HL-60/S4 treated with phorbol 12-myristate 13-acetate at 8.2 ng/mL for 4 days and 3 days (cell line): ENCODE data around the gene MX1.

ENCODE experiments used
- in situ Hi-C: fragments of 300-500 bp; cut with MboI; formaldehyde crosslinking; loops from 2 replicates; pipeline ENCODE4 v1.15.0; 2022; ENCODE audit warnings: low sequenced_read_pairs

Gene MX1

DNA sequence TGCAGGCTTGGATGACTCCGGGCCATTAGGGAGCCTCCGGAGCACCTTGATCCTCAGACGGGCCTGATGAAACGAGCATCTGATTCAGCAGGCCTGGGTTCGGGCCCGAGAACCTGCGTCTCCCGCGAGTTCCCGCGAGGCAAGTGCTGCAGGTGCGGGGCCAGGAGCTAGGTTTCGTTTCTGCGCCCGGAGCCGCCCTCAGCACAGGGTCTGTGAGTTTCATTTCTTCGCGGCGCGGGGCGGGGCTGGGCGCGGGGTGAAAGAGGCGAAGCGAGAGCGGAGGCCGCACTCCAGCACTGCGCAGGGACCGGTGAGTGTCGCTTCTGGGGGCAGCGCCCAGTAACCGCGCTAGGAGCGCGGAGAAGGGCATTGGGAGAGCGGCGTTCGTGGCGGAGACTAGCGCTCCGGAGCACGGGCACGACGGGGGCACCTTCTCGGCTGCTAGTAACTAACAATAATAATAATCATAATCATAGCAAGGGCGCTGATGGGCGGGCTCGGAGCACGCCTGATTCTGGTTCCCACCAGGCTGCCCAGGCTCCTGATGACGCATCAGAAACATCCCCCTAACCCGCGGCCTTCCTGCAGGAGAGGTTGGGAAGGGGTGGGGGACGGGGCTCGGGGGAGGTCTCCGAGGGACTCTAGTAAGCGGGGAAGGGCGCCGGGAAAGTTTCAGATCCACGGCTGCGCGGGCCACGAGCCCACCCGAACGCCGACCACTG lies at the start of gene MX1:
TSS of gene MX1 (plus strand) at position 286 of the 722 bp plus-strand sequence. CDS start 5,832 bp downstream, outside the sequence.
- in situ Hi-C loops, result no loop called here

GRCh38 chr21:41377715-41378114 lies 48.3 kb upstream of the MX1 start:
- in situ Hi-C loops, result no loop called here

- in situ Hi-C loops, result no loop called here
Measured at GRCh38 chr21:41378849-41379248, 47.2 kb upstream of the MX1 start.

- in situ Hi-C loops, result no loop called here
Measured at GRCh38 chr21:41379901-41380300, 46.1 kb upstream of the MX1 start.

GRCh38 chr21:41381731-41382130 lies 44.3 kb upstream of the MX1 start:
- in situ Hi-C loops, result no loop called here

DNA sequence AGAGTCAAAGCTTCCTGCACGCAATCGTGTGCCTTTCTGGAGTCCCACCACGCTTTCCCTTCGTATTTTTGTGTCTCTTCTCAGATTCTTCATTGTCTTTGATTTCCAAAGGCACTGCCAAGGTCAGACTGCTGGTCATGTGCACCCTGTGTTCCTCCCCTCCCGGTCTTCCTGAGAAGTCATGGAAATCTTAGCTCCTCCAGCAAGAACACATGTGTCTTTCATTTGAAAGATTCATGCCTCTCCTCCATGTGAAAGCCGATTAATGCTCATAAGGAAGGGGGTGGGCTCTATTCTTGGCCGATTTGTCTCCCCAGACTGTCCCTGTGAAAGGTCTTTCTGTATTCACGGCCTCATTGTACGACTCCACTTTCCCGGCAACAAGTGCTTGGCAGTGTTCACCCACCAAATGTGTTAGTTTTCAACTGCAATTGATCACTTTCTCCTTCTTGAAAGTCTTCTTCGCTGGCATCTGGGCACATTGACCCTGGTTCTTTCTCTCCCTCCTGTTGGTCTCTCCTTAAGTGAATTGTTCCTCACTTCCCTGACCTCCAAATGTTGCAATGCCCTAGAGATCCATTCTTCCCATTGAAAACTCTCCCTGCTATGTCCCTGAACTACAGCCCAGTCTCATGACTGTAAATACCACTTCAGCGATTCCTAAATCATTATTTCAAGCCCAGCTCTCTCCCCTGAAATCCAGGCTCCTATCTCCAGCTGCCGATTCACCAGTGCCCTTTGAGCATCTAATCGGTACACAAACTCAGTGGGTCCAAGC lies 38.8 kb upstream of the MX1 start:
- in situ Hi-C loops, result no loop called here

GRCh38 chr21:41387824-41388223 lies 38.2 kb upstream of the MX1 start:
- in situ Hi-C loops, result no loop called here

DNA sequence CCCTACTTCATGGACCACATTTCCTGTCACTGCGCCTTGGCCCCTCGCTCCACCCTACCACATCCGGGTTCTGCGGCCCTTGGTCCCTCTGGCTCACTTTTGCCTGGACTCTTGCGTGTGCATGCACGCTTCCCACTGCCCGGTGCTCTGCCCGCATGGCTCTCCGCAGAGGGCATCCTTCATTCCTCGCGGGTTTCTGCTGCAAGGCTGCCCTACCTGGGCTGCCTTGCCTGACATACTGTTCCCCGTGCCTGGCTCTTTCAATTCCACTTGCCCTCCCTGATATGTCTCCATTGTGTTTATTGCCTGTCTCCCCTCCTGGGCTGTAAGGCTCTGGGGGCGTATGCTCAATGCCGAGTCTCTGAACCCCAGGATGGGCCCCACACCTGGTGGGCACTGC lies 37.8 kb upstream of the MX1 start:
- in situ Hi-C loops, result no loop called here

DNA sequence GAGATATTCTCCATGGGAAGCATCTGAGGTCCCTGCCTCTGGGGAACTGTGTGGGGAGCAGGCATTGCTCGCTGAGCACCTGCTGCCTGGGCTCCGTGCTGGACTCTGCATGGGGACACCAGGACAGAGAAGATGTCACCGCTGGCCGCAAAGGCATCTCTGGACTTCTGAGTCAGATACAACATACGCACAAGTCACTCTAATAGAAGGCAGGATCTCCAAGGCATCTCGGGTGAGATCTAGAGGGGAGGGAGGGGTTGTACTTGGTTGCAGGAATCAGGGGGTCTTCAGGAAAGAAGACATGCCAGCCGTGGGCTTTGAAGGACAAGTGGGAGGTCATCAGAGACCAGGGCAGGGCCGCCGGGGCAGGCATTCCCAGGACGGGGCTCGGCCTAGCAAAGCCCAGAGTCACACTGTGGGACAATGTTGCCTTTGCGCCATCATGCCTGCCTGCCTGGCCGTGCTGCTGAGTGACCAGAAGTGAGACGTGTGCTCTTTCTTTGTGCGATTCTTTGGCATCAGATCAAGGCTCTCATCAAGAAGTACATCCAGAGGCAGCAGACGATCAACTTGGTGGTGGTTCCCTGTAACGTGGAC lies 35.9 kb upstream of the MX1 start:
- in situ Hi-C loops, result no loop called here

DNA sequence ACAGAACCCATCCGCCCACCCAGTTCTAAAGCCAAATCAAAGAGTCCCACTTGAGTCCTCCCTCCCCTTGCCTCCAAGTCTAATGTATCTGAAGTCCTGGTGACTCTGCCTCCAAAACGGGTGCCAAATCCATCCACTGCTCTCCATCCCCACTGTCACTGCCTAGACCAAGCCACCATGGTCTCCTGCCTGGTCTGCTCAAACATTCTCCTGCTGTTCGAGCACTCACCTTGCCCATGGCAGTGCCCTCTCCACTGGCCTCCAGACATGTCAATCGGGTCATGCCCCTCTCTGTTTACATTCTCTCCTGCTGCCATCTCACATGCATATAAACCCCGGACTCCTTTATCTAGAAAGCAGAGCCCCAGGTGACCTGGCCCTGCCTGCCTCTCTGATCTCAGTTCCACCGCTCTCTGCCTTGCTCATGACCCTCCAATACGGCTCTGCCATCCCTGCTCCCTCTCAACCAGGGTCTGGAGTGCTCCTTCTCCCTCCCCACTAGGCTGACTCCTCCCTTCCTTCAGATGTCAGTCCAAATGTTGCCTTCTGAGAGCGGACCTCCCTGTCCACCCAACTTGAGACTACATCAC lies 32.1 kb upstream of the MX1 start:
- in situ Hi-C loops, result no loop called here

DNA sequence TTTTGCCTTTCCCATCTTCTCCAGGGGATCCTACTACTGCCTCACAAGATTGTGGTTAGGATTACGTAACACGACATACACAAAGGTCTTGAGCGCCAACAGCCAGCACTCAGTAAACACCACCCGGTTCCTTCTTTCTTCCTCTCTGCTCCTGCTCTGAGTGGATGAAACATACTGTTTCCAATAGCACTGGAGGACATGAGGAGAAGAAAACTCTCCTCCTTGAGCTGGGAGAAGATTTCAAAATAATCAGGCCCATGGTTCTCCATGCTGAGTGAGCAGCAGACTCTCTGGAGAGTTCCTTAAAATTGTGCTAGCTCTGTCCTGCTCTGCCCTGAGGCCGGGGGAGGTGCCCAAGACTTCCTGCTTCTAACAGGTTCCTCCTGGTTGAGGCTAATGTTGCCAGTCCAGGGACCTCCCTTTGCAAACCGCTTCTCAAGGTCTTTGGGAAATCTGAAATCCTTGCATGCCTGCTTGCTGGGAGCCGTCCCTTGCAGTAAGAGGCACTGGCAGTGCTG lies 29.4 kb upstream of the MX1 start:
- in situ Hi-C loops, result no loop called here

GRCh38 chr21:41397471-41397891 lies 28.6 kb upstream of the MX1 start:
- in situ Hi-C loops, result no loop called here

DNA sequence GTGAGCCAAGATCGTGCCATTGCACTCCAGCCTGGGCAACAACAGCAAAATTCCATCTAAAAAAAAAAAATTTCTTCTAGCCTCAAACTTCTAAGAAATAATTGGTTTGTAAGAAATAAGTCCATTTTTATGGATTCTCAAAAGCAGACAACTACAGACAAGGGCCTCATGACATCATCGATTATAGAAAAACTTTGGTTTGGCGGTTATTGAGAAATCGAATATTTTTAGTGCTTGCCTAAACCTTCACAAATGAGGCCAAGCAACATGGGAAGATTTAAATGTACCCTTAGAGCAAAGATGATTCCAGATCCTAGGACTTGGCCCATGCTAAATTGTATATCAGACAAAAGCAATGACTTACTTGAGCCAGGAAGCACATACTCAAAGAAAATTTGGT lies 27.8 kb upstream of the MX1 start:
- in situ Hi-C loops, result no loop called here

- in situ Hi-C loops, result no loop called here
Measured at GRCh38 chr21:41398831-41399230, 27.2 kb upstream of the MX1 start.

- in situ Hi-C loops, result no loop called here
Measured at GRCh38 chr21:41399246-41399800, 26.7 kb upstream of the MX1 start.

DNA sequence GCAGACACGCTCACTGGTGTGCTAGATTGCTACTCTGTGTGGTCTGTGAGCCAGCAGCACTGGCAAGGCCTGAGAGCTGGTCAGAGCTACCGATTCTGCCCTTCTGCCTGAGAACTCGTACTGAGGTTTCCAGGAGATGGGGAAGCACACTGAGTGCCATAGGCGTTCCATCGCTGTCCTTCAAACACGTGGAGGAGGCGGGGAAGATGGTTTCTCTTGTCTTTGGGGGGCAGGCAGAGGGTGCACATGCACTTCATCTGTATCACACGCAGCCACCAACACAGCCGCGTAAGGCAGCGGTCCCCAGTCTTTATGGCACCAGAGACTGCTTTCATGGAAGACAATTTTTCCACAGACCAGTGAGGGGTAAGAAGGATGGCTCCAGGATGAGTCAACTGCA lies 23.8 kb upstream of the MX1 start:
- in situ Hi-C loops, result no loop called here

- in situ Hi-C loops, result no loop called here
Measured at GRCh38 chr21:41402796-41403195, 23.2 kb upstream of the MX1 start.

- in situ Hi-C loops, result no loop called here
Measured at GRCh38 chr21:41403331-41403730, 22.7 kb upstream of the MX1 start.

- in situ Hi-C loops, result no loop called here
Measured at GRCh38 chr21:41403966-41404365, 22.1 kb upstream of the MX1 start.

DNA sequence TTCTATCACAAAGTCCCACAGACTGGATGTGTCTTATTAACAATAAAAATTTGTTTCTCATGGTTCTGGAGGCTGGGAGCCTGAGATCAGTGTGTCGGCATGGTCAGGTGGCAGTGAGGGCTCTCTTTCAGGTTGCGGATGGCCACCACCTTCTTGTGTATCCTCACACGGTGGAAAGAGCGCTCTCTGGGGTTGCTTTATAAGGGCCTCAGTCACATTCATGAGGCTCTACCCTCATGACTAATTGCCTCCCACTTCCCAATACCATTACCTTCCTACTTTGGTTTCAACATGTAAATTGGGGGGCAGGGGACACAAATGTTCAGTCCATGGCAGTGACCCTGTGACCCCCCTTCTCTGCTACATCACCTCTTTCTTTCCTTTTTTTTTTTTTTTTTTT lies 20.7 kb upstream of the MX1 start:
- in situ Hi-C loops, result no loop called here

- in situ Hi-C loops, result no loop called here
Measured at GRCh38 chr21:41406340-41406739, 19.7 kb upstream of the MX1 start.
